IPS-18a (cell line): ENCODE results near the gene ANO6.
"Not testable (repeated sequence)": the region's sequence is repeated elsewhere in the genome, so short reads cannot be mapped to it uniquely, and the experiment has no call there.

ENCODE experiments used
- H3K27ac ChIP-seq: one replicate; pipeline ENCODE4 v1.5.1; 2013; ENCODE audit warnings: low read length
- H3K27me3 ChIP-seq: one replicate; pipeline ENCODE4 v1.6.1; 2013; ENCODE audit warnings: mild to moderate bottlenecking, low read length; ENCODE audit not compliant: control insufficient read depth, insufficient read depth
- H3K36me3 ChIP-seq: one replicate; pipeline ENCODE4 v1.6.1; 2013; ENCODE audit warnings: low read depth, low read length; ENCODE audit not compliant: control insufficient read depth
- H3K4me1 ChIP-seq: one replicate; pipeline ENCODE4 v1.6.1; 2013; ENCODE audit warnings: low read depth, low read length; ENCODE audit not compliant: control insufficient read depth
- H3K4me3 ChIP-seq: one replicate; pipeline ENCODE4 v1.5.1; 2013; ENCODE audit warnings: low read length
- H3K9ac ChIP-seq: one replicate; pipeline ENCODE4 v1.6.1; 2013; ENCODE audit warnings: mild to moderate bottlenecking, low read length, moderate library complexity
- H3K9me3 ChIP-seq: one replicate; pipeline ENCODE4 v1.6.1; 2013; ENCODE audit warnings: low read depth, low read length; ENCODE audit not compliant: control insufficient read depth

Gene ANO6, protein sequence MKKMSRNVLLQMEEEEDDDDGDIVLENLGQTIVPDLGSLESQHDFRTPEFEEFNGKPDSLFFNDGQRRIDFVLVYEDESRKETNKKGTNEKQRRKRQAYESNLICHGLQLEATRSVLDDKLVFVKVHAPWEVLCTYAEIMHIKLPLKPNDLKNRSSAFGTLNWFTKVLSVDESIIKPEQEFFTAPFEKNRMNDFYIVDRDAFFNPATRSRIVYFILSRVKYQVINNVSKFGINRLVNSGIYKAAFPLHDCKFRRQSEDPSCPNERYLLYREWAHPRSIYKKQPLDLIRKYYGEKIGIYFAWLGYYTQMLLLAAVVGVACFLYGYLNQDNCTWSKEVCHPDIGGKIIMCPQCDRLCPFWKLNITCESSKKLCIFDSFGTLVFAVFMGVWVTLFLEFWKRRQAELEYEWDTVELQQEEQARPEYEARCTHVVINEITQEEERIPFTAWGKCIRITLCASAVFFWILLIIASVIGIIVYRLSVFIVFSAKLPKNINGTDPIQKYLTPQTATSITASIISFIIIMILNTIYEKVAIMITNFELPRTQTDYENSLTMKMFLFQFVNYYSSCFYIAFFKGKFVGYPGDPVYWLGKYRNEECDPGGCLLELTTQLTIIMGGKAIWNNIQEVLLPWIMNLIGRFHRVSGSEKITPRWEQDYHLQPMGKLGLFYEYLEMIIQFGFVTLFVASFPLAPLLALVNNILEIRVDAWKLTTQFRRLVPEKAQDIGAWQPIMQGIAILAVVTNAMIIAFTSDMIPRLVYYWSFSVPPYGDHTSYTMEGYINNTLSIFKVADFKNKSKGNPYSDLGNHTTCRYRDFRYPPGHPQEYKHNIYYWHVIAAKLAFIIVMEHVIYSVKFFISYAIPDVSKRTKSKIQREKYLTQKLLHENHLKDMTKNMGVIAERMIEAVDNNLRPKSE

GRCh38 chr12:45215419-45216229 lies at the start of gene ANO6:
TSS of gene ANO6 (plus strand) at chr12:45216095. CDS start at chr12:45216322, 227 bp downstream.
- Histone ChIP-seq H3K4me3 (peak within 1 kb of the TSS; percentile 91), H3K9me3 (no peaks in the 10 kb centered on the region), H3K4me1 (peaks cover 24% of the 10 kb centered on the region), H3K27ac (peak within 1 kb of the TSS; percentile 75), H3K36me3 (no peaks in the 10 kb centered on the region), H3K9ac (peak within 1 kb of the TSS; percentile 85), H3K27me3 (peaks cover 5% of the 10 kb centered on the region)

- no peaks in the 10 kb centered on the region for H3K9me3 ChIP-seq
- H3K9ac ChIP-seq, result no peak overlapping the region
- no peaks in the 10 kb centered on the region for H3K36me3 ChIP-seq
- H3K4me3 ChIP-seq, result no peak overlapping the region
- no peaks in the 10 kb centered on the region for H3K4me1 ChIP-seq
- no peaks in the 10 kb centered on the region for H3K27me3 ChIP-seq
- no peak overlapping the region for H3K27ac ChIP-seq
Measured at GRCh38 chr12:45168976-45169375, 46.9 kb upstream of the ANO6 start.

DNA sequence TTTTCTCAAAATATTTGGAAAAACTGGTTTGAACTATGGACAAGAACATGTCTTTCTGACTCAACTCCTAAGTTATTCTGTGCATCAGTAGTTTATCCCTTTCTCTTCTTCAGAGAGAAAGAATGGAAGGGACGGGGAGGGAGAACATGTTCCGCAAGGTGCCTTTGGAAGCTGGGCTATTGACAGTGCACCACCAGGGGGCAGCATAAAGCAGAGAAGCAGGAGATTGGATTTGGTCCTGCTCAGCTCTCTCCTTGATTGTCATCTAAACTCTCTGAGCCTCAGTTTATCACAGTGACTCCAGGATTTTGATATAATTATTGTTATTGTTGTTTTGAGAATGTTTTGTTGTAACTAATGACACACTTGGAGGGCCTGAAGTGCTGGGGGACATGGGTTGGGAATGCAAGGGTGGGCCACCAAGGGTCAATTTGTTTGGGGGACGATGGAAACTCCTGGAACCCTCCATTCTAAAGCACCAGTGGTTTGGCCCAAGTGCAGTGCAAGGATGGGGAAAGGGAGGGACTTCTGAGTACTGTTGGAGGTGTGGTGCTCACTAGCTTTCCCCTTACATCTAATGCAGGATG lies 45.3 kb upstream of the ANO6 start:
- Histone ChIP-seq H3K9me3 (no peaks in the 10 kb centered on the region), H3K36me3 (no peaks in the 10 kb centered on the region), H3K27ac (no peak overlapping the region), H3K27me3 (no peaks in the 10 kb centered on the region), H3K4me1 (no peaks in the 10 kb centered on the region), H3K9ac (no peak overlapping the region), H3K4me3 (no peak overlapping the region)

DNA sequence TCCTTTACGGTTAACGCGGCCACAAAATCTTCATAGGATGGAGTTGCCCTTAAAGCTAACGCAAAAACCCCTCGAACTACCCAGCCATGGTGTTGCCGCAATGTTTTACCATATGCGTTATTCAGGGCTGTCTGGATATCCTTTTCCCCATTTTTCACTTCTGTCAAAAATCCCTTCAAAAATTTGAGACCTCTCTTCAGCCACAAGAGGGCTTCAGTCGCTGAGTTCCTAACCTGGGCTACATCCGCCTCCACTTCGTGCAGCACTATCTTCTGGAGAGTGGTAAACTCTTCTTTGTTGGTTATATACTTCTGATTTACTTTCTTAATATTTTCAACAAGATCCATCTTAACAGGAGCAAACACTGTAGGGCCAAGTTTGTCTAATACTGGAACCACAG lies 42.6 kb upstream of the ANO6 start:
- H3K4me1 ChIP-seq, H3K27ac ChIP-seq, H3K9me3 ChIP-seq, H3K9ac ChIP-seq, H3K36me3 ChIP-seq, H3K4me3 ChIP-seq, H3K27me3 ChIP-seq: not testable (repeated sequence)

- H3K27me3 ChIP-seq, result no peaks in the 10 kb centered on the region
- H3K4me3 ChIP-seq, result no peak overlapping the region
- no peaks in the 10 kb centered on the region for H3K4me1 ChIP-seq
- no peak overlapping the region for H3K27ac ChIP-seq
- peaks cover 5% of the 10 kb centered on the region for H3K9me3 ChIP-seq
- H3K36me3 ChIP-seq, result no peaks in the 10 kb centered on the region
- no peak overlapping the region for H3K9ac ChIP-seq
Measured at GRCh38 chr12:45174595-45174994, 41.3 kb upstream of the ANO6 start.

DNA sequence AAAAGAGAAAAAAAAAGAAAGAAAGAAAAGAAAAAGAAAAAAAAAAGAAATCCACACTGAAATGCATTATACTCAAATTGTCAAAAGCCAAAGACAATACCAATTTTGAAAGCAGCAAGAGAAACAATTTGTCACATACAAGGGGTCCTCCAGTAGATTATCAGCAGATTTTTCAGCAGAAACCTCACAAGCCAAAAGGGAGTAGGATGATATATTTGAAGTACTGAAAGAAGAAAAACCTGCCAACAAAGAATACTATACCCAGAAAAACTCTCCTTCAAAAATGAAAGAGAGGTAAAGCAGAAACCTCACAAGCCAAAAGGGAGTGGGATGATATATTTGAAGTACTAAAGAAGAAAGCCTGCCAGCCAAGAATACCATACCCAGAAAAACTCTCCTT lies 37.1 kb upstream of the ANO6 start:
- H3K9ac ChIP-seq, result no peak overlapping the region
- H3K4me1 ChIP-seq, result no peaks in the 10 kb centered on the region
- H3K27ac ChIP-seq, result no peak overlapping the region
- H3K4me3 ChIP-seq, result no peak overlapping the region
- no peaks in the 10 kb centered on the region for H3K36me3 ChIP-seq
- peaks cover 5% of the 10 kb centered on the region for H3K9me3 ChIP-seq
- H3K27me3 ChIP-seq, result no peaks in the 10 kb centered on the region

DNA sequence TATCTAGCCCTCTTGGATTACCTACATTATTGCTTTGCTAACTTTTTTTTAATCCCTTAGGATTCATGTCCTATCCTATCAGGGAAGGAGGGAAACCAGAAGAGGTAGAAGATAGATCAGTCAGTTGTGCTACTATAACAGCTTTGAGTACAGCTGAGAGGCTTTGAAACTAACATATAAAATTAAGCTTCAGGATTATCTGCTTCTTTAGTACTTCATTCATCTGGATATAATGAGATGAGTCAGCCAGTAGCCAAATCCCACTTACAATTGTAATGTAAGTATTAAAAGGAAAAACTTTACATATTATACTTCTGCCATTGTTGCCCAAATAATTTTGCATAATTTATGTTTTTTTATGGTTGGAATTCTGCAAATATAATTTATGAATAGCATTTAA lies 33.4 kb upstream of the ANO6 start:
- H3K27me3 ChIP-seq, result no peaks in the 10 kb centered on the region

DNA sequence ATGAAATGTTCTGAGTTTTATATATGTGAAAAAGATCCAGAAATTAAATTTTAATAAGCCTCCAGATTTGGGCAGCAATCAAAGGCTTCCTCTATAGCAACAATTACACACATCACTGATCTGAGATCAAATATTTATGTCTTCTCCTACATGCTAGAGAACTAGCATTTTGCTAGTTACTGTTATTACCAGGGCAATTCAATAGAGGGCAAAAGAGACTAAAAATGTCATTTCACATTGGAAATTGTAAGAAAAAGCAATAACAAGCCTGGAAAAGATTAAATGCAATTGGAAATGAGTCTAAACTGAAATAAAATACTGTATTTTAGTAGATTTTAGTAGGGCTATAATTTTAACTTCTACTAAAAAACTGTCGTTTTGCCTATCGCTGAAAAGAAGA lies 32.6 kb upstream of the ANO6 start:
- H3K36me3 ChIP-seq, result no peaks in the 10 kb centered on the region
- no peak overlapping the region for H3K4me3 ChIP-seq
- no peak overlapping the region for H3K9ac ChIP-seq
- no peak overlapping the region for H3K27ac ChIP-seq
- no peaks in the 10 kb centered on the region for H3K27me3 ChIP-seq
- H3K9me3 ChIP-seq, result peaks cover 1% of the 10 kb centered on the region
- no peaks in the 10 kb centered on the region for H3K4me1 ChIP-seq

More for the DNA sequence above, 33.4 kb upstream of the ANO6 start:
- Histone ChIP-seq H3K9me3 (peaks cover 5% of the 10 kb centered on the region), H3K27ac (no peak overlapping the region), H3K4me3 (no peak overlapping the region), H3K36me3 (no peaks in the 10 kb centered on the region), H3K9ac (no peak overlapping the region), H3K4me1 (no peaks in the 10 kb centered on the region)

- Histone ChIP-seq H3K4me1 (no peaks in the 10 kb centered on the region), H3K4me3 (no peak overlapping the region), H3K27me3 (no peaks in the 10 kb centered on the region), H3K36me3 (no peaks in the 10 kb centered on the region), H3K9me3 (no peaks in the 10 kb centered on the region), H3K9ac (no peak overlapping the region), H3K27ac (no peak overlapping the region)
Measured at GRCh38 chr12:45184147-45184963, 31.5 kb upstream of the ANO6 start.

DNA sequence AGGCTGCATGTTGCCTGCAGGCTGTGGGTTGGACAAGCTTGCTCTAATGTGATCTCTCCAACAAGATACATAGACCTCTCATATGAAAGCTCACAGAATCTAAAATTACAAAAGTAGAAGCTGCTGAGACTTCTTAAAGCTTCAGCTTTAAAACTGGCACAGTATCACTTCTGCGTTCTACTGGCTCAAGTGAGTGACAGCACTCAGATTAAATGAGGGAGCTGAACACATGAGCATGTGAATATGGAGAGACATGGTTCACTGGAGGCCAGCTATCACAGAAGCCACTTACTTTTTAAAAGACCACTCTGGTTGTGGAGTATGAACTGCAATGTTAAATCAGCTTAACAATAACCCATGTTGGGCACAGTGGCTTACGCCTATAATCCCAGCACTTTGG lies 29.1 kb upstream of the ANO6 start:
- H3K4me3 ChIP-seq, result no peak overlapping the region
- H3K9me3 ChIP-seq, result no peaks in the 10 kb centered on the region
- no peaks in the 10 kb centered on the region for H3K27me3 ChIP-seq
- H3K9ac ChIP-seq, result no peak overlapping the region
- H3K27ac ChIP-seq, result no peak overlapping the region
- H3K36me3 ChIP-seq, result no peaks in the 10 kb centered on the region
- no peaks in the 10 kb centered on the region for H3K4me1 ChIP-seq
